ENCODE results near the gene BST2.

Gene BST2

GRCh38 chr19:17419621-17420474, 14.4 kb upstream of the BST2 start, which contains the start of gene MVB12A (continued):
- TF ChIP-seq SP2 (tag by site-specific recombination; IDR thresholded peaks at IDR 0.05) (peak; percentile 98), ZNF114 (tag by site-specific recombination; IDR thresholded peaks at IDR 0.05) (no peak), ZNF555 (tag by site-specific recombination; conservative IDR thresholded peaks at IDR 0.05) (no peak), ZNF629 (tag by site-specific recombination; IDR thresholded peaks at IDR 0.05) (peak; percentile 91), INSM2 (tag by site-specific recombination; IDR thresholded peaks at IDR 0.05) (no peak; the same call in 1 of the 2 replicates), ZNF423 (tag by site-specific recombination; IDR thresholded peaks at IDR 0.05) (no peak), ZNF558 (tag by site-specific recombination; IDR thresholded peaks at IDR 0.05) (no peak), ZBTB49 (tag by site-specific recombination; IDR thresholded peaks at IDR 0.05; ENCODE audit: low read depth) (no peak), ZNF112 (tag by site-specific recombination; IDR thresholded peaks at IDR 0.05) (no peak), ZBTB44 (tag by site-specific recombination; IDR thresholded peaks at IDR 0.05) (no peak), BCL11B (tag by site-specific recombination; IDR thresholded peaks at IDR 0.05; ENCODE audit: low read depth) (no peak), ZNF596 (tag by site-specific recombination; IDR thresholded peaks at IDR 0.05) (peak; percentile 44; the same call in 1 of the 2 replicates), PRDM6 (tag by site-specific recombination; IDR thresholded peaks at IDR 0.05) (no peak), ZNF239 (tag by site-specific recombination; IDR thresholded peaks at IDR 0.05) (no peak), REST (tag by site-specific recombination; IDR thresholded peaks at IDR 0.05) (0 out of 2 replicates have a peak, but pooled peaks have one; percentile 12), ZNF16 (tag by site-specific recombination; IDR thresholded peaks at IDR 0.05; ENCODE audit: low read depth) (no peak), ZFP41 (tag by site-specific recombination; IDR thresholded peaks at IDR 0.05; ENCODE audit: borderline replicate concordance) (no peak), PBX3 (CRISPR knock-in tag; IDR thresholded peaks at IDR 0.05) (no peak; the same call in 1 of the 2 replicates), ZNF280D (tag by site-specific recombination; IDR thresholded peaks at IDR 0.05) (no peak), AEBP2 (tag by site-specific recombination; IDR thresholded peaks at IDR 0.05; ENCODE audit: borderline replicate concordance) (no peak), GLIS2 (tag by site-specific recombination; IDR thresholded peaks at IDR 0.05) (peak; percentile 61; the same call in 1 of the 2 replicates)

Data from HEK293 (cell line).